ENCODE measurements around the gene ZNF683.

DNA sequence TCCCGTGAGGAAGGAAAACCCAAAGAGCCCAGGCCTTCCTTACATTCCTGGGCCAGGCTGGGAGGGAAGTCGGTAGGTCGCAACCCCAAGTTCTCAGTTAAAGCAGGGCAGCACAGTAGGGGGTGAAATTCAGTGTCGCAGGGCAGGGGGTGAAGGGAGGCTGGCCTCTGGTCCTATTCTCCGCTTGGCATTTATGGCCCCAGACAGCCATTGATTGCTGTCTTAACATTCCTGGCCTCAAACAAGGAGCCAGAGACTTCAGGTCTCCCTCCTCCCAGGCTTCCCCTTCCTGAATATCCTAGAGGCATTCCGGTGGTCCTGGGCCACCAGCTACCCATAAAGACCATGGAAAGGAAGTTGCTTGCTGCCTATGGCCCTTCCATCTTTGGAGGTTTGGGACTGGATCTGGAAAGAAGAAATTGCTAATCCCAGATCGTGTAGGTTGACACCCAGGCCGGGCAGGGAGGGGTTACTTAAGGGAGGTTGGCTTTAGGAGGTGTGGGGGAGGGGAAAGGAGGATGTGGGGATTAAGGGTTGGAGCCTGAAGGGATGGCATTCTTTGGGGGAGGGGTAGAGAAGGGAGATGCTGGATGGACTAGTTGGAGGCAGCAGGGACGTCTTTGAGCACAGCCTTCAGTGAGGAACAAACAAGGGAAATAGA, 39.8 kb upstream of the ZNF683 start:
- TF ChIP-seq POLR2A (IDR thresholded peaks at IDR 0.05) (no peak), CTCF (IDR thresholded peaks at IDR 0.05) (no peak)
